NB4 (cell line): ENCODE measurements around the gene PRKCE.

ENCODE experiments used
- CTCF ChIP-seq: IDR thresholded peaks from one replicate; pipeline ENCODE4 v1.5.1; 2012; ENCODE audit warnings: low read depth, low read length
- MAX ChIP-seq: IDR thresholded peaks from 2 replicates; pipeline ENCODE4 v1.6.1; 2011; ENCODE audit warnings: low read depth, low read length
- MYC ChIP-seq: IDR thresholded peaks from 2 replicates; pipeline ENCODE4 v1.6.1; 2011; ENCODE audit warnings: low read depth, low read length
- POLR2A ChIP-seq: IDR thresholded peaks from 2 replicates; pipeline ENCODE4 v1.6.1; 2011; ENCODE audit warnings: mild to moderate bottlenecking; ENCODE audit not compliant: insufficient read length; ENCODE audit errors: extremely low read depth

- TF ChIP-seq CTCF (no peak), MAX (no peak), POLR2A (no peak), MYC (no peak)
Measured at GRCh38 chr2:46066601-46067000, 415.1 kb downstream of the PRKCE start.
